GM21367 (cell line): ENCODE results near the gene NMRK1.

ENCODE experiments used
- ATAC-seq: cut with Tn5 transposase; IDR thresholded peaks from one replicate; pipeline ENCODE4 v1.9.1; 2021; ENCODE audit not compliant: unreplicated experiment

The NMRK1 gene

GRCh38 chr9:75102177-75102790, 14.3 kb upstream of the NMRK1 start:
- no peak for ATAC-seq

- ATAC-seq = no peak
Observed at GRCh38 chr9:75101004-75101588, 13.1 kb upstream of the NMRK1 start.

- no peak for ATAC-seq
Observed at GRCh38 chr9:75096796-75097195, 8.8 kb upstream of the NMRK1 start.

GRCh38 chr9:75092766-75093165, 4.8 kb upstream of the NMRK1 start:
- no peak for ATAC-seq

- no peak for ATAC-seq
Observed at GRCh38 chr9:75090579-75090978, 2.6 kb upstream of the NMRK1 start.

- ATAC-seq = no peak
Observed at GRCh38 chr9:75089373-75089766, 1.4 kb upstream of the NMRK1 start.

- ATAC-seq = peak; percentile 36
Observed at GRCh38 chr9:75088646-75089372, 854 bp upstream of the NMRK1 start.

GRCh38 chr9:75087289-75087823, 599 bp downstream of the NMRK1 start:
- ATAC-seq = peak; percentile 29

- ATAC-seq = no peak
Observed at GRCh38 chr9:75086541-75087288, 1.2 kb downstream of the NMRK1 start.

GRCh38 chr9:75085640-75086039, 2.3 kb downstream of the NMRK1 start:
- no peak for ATAC-seq

- ATAC-seq = no peak
Observed at GRCh38 chr9:75084081-75084672, 3.8 kb downstream of the NMRK1 start.

- no peak for ATAC-seq
Observed at GRCh38 chr9:75083188-75083970, 4.6 kb downstream of the NMRK1 start.

GRCh38 chr9:75081632-75082031, 6.3 kb downstream of the NMRK1 start:
- no peak for ATAC-seq

GRCh38 chr9:75072895-75073294, 15.1 kb downstream of the NMRK1 start:
- ATAC-seq = no peak

GRCh38 chr9:75071530-75072122, 16.3 kb downstream of the NMRK1 start:
- ATAC-seq = peak; percentile 58

- ATAC-seq = no peak
Observed at GRCh38 chr9:75069171-75069570, 18.8 kb downstream of the NMRK1 start.

- ATAC-seq = no peak
Observed at GRCh38 chr9:75067894-75068293, 20.1 kb downstream of the NMRK1 start.

- no peak for ATAC-seq
Observed at GRCh38 chr9:75065510-75065909, 22.4 kb downstream of the NMRK1 start.

- no peak for ATAC-seq
Observed at GRCh38 chr9:75064307-75065025, 23.5 kb downstream of the NMRK1 start.
